Fibroblast of lung (primary cell): ENCODE measurements around the gene NRROS.

Experiments
- CTCF ChIP-seq, 2 donors: IDR thresholded peaks in 1 of 2; conservative IDR thresholded peaks in 1 of 2; 1 replicate in 1 of 2; 2 replicates in 1 of 2; pipeline ENCODE4 v1.5.1; 2011 to 2012; ENCODE audit warnings: low read length in 2 of 2, control low read depth in 1 of 2, inconsistent platforms in 1 of 2, low read depth in 1 of 2, mild to moderate bottlenecking in 1 of 2
- EZH2 ChIP-seq: IDR thresholded peaks from 2 replicates; pipeline ENCODE4 v1.5.1; 2012; ENCODE audit warnings: low read length, control low read depth, mild to moderate bottlenecking; ENCODE audit errors: missing control alignments

- TF ChIP-seq CTCF (conservative IDR thresholded peaks at IDR 0.05 in 1 of 2, IDR thresholded peaks at IDR 0.05 in 1 of 2; ENCODE audit: low read depth in 1 of 2, low read length in 2 of 2) (no peak), EZH2 (no peak)
Observed at GRCh38 chr3:196659901-196660351, 20.4 kb downstream of the NRROS start.
